ENCODE data around the gene RASSF4.
A peak's percentile ranks its signal among the peaks of the same experiment; 100 is the strongest.

The RASSF4 gene

GRCh38 chr10:44990965-44991364, 31.4 kb downstream of the RASSF4 start:
- Histone ChIP-seq H3K4me1 (ENCODE audit: insufficient read depth, low read length) (peaks cover 23% of the 10 kb centered on the region), H3K9ac (ENCODE audit: low read depth, low read length) (no peak overlapping the region)

GRCh38 chr10:44991571-44991970, 32.0 kb downstream of the RASSF4 start:
- no peak overlapping the region for H3K4me2 ChIP-seq (ENCODE audit: insufficient read depth, low read length)
- H3K9ac ChIP-seq (ENCODE audit: low read depth, low read length): no peak overlapping the region
- no peak overlapping the region for H3K27ac ChIP-seq (ENCODE audit: low read length)
- no peaks in the 10 kb centered on the region for H3K27me3 ChIP-seq (ENCODE audit: insufficient read depth, low read length, poor library complexity)
- no peaks in the 10 kb centered on the region for H3K36me3 ChIP-seq (ENCODE audit: insufficient read depth, low read length)
- H3K4me1 ChIP-seq (ENCODE audit: insufficient read depth, low read length): peaks cover 29% of the 10 kb centered on the region
- no peaks in the 10 kb centered on the region for H4K20me1 ChIP-seq (ENCODE audit: insufficient read depth, low read length)
- ATAC-seq (ENCODE audit: insufficient read depth, low read depth) (no peak), DNase-seq (no peak)
- H3K79me2 ChIP-seq (ENCODE audit: insufficient read depth, low read length): no peaks in the 10 kb centered on the region
- no peak for TF ChIP-seq CTCF (IDR thresholded peaks at IDR 0.05; ENCODE audit: borderline replicate concordance, extremely low read depth, low read length, poor library complexity, severe bottlenecking)
- no peaks in the 10 kb centered on the region for H3K9me3 ChIP-seq (ENCODE audit: insufficient read depth, low read length, severe bottlenecking)
- no peak overlapping the region for H3K4me3 ChIP-seq (ENCODE audit: low read depth in 1 of 2, low read length in 2 of 2)
- H2AFZ ChIP-seq (ENCODE audit: low read depth, low read length): no peak overlapping the region

More at GRCh38 chr10:44990965-44991364, 31.4 kb downstream of the RASSF4 start:
- DNase-seq (no peak), ATAC-seq (ENCODE audit: insufficient read depth, low read depth) (no peak)
- Histone ChIP-seq H3K27ac (ENCODE audit: low read length) (no peak overlapping the region), H2AFZ (ENCODE audit: low read depth, low read length) (no peak overlapping the region), H3K4me2 (ENCODE audit: insufficient read depth, low read length) (no peak overlapping the region), H3K79me2 (ENCODE audit: insufficient read depth, low read length) (no peaks in the 10 kb centered on the region), H3K9me3 (ENCODE audit: insufficient read depth, low read length, severe bottlenecking) (no peaks in the 10 kb centered on the region), H3K4me3 (ENCODE audit: low read depth in 1 of 2, low read length in 2 of 2) (no peak overlapping the region), H3K36me3 (ENCODE audit: insufficient read depth, low read length) (no peaks in the 10 kb centered on the region), H4K20me1 (ENCODE audit: insufficient read depth, low read length) (no peaks in the 10 kb centered on the region), H3K27me3 (ENCODE audit: insufficient read depth, low read length, poor library complexity) (no peaks in the 10 kb centered on the region)
- TF ChIP-seq EZH2 (IDR thresholded peaks at IDR 0.05; ENCODE audit: borderline replicate concordance, low read depth, low read length, severe bottlenecking) (no peak), CTCF (IDR thresholded peaks at IDR 0.05; ENCODE audit: borderline replicate concordance, extremely low read depth, low read length, poor library complexity, severe bottlenecking) (no peak)

- no peak overlapping the region; the same call in 1 of the 2 replicates for H3K27ac ChIP-seq (ENCODE audit: low read length)
- no peaks in the 10 kb centered on the region for H3K79me2 ChIP-seq (ENCODE audit: insufficient read depth, low read length)
- H3K9me3 ChIP-seq (ENCODE audit: insufficient read depth, low read length, severe bottlenecking): no peaks in the 10 kb centered on the region
- H3K4me1 ChIP-seq (ENCODE audit: insufficient read depth, low read length): peaks cover 36% of the 10 kb centered on the region
- no peak for TF ChIP-seq CTCF (IDR thresholded peaks at IDR 0.05; ENCODE audit: borderline replicate concordance, extremely low read depth, low read length, poor library complexity, severe bottlenecking)
- TF ChIP-seq EZH2 (IDR thresholded peaks at IDR 0.05; ENCODE audit: borderline replicate concordance, low read depth, low read length, severe bottlenecking): no peak
- H3K4me2 ChIP-seq (ENCODE audit: insufficient read depth, low read length): no peak overlapping the region
- no peaks in the 10 kb centered on the region for H3K27me3 ChIP-seq (ENCODE audit: insufficient read depth, low read length, poor library complexity)
- no peak overlapping the region for H3K9ac ChIP-seq (ENCODE audit: low read depth, low read length)
- H3K4me3 ChIP-seq (ENCODE audit: low read depth in 1 of 2, low read length in 2 of 2): no peak overlapping the region
- H4K20me1 ChIP-seq (ENCODE audit: insufficient read depth, low read length): no peaks in the 10 kb centered on the region
- H3K36me3 ChIP-seq (ENCODE audit: insufficient read depth, low read length): no peaks in the 10 kb centered on the region
- no peak overlapping the region for H2AFZ ChIP-seq (ENCODE audit: low read depth, low read length)
- DNase-seq (peak; percentile 3), ATAC-seq (ENCODE audit: insufficient read depth, low read depth) (no peak)
Observed at GRCh38 chr10:44992070-44992731, 32.6 kb downstream of the RASSF4 start.

Measured in DND-41 (cell line).